Activated CD4-positive, CD25-positive, alpha-beta regulatory T cell treated with anti-CD3 and anti-CD28 coated beads, Interleukin-2, amount 50 U/mL, for 16 hours (primary cell): ENCODE data around the gene TMA16.
"Not testable (repeated sequence)": the region's sequence is repeated elsewhere in the genome, so short reads cannot be mapped to it uniquely, and the experiment has no call there.

Experiments
- DNase-seq: peaks from one replicate; pipeline ENCODE4 v3.0.0-alpha.2; 2020; ENCODE audit warnings: low read depth, low spot score

The TMA16 gene

DNA sequence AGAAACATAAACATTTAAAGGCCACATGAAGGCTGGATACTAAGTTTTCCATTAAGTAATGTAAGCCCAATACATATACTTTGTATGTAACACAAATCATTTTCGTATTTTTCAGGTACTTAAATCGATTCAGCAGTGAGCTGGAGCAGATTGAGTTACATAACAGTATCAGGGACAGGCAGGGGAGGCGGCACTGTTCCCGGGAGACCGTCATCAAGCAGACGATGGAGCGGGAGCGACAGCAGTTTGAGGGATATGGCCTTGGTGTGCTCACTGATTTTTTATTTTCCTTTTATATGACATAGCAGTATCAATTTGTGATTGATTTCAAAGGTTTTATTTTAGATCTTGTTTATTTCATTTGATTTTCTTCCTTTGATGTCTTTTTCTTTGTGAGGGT lies 20.7 kb downstream of the TMA16 start:
- no peak for DNase-seq

DNA sequence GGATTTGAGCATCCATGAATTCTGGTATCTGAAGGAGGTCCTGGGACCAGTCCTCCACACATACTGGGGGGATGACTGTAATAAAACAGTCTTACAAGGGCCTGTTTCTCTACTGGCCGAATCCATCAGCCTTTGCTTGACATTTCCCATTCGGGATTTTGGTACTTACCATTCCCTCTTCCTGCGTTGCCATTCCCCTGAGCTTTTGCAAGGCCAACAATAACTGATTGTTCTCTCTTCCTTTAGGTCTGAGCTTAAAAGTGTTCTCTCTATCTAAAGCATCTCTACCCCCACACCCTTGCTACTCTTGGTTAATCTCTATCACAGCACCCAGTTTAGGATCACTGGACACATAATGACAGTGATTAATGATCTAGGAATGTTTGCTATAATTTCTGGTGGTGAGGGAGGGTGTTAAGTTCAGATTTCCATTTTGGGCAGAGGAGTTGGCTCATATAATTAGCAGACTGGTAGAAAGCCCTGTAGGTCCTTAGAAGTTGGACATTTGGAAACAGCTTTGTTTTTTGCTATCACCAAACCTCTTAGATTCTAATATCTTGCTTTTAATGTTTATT lies 29.4 kb downstream of the TMA16 start:
- no peak for DNase-seq

DNA sequence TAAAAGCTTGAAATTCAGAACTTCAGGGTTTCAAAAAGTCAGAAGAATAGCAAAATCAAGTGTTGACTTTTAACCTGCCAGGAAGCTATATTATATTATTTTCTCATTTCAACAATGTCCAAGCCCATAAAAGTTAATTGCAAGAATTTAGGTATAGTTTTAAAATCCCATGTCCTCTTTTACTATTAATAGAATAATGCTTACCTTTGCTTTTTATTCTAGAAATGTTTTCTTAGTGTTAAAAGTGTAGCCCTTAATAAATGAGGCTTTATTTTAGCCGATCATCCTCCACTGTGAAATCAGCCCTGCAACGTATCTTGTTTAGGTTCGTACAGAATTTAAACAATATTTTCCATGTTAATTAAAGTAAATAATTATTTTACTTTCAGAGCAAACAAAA lies 31.5 kb downstream of the TMA16 start:
- DNase-seq: no peak

DNA sequence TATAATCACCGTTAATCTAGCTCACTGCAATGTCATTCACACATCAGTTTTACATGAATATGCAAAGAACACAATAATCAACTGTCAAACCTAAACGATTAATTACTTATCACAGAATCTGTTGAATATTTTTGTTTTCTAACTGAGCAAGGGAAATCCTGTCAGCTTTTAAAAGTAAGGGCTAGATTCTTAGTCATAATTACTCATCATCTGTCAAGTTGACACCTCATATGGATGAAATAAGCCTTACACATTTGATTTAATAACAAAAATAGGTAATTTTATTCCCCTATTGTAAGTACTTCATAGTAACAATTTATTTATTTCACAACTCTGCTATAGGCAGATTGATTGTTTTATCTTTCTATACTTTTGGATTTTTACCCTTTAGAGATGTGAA lies 32.7 kb downstream of the TMA16 start:
- no peak for DNase-seq

DNA sequence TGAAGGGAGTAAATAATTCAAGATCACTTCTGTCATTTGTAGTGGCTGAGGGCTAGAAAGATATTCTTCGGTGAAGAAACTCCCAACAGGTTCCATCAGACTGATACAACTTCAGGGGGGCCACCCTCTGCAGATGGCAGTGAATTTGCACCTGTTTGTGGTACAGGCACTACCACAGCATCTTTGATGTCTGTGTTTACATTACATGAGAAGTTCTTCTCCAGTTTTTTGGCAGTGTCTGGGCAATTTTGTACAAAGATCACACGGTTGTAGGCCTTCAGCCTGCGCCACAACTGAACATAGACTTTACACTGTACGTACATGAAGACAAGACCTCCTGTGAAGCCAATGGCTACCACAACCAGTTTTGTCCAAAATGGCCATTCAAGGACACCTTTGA lies 34.2 kb downstream of the TMA16 start:
- no peak for DNase-seq

DNA sequence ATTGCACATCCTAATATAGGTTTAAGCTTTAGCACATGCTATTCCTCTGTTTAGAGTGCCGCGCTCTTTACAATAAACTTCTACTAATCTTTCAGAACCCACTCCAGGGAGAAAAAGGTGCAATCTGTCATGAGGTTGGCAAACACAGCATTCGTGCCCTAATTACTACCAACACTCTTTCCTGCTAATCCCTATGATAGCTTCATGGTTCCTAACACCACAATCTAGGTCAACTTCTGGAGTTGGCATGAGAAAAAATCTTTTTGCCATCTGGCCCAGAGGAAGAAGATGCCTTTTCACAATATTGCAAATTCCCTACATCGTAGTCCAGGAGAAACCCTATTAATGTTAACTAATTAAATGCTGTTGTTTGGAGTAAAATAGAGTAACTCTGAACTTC lies 39.6 kb downstream of the TMA16 start:
- DNase-seq: no peak

DNA sequence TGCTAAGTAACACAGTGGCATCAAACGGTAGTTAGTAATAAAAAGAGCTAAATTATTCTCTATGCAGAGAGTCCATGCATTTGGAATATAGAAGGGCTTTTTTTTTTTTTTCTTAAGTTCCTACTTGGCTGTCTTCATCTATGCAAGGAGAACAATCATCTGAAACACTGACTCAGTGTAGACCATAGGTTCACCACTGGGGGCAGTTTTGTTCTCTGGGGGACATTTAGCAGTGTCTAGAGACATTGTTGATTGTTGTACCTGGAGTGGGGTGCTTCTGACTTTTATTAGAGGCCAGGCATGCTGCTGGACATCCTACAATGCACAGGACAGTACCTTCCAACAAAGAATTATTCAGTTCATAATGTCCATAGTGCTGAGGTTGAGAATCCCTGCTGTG lies 41.2 kb downstream of the TMA16 start:
- no peak for DNase-seq

DNA sequence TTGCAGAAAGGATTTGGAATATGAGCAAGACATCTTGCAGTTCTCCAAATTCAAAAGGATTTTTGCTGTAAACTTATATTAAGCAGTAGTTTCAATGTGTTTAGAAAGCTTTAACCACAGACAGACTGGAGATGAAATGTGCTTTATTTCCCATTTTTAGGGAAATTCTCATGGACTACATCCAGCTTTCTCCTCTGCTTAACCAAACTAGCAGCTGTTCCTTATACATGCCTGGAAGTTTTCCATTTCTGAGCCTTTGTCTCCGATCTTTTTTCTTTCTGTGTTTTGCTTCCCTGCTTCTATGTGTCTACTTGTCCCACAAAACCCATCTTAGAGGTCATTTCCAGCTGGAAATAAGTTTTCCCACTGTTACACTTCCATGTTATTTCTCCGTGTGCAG lies 41.6 kb downstream of the TMA16 start:
- DNase-seq: no peak

DNA sequence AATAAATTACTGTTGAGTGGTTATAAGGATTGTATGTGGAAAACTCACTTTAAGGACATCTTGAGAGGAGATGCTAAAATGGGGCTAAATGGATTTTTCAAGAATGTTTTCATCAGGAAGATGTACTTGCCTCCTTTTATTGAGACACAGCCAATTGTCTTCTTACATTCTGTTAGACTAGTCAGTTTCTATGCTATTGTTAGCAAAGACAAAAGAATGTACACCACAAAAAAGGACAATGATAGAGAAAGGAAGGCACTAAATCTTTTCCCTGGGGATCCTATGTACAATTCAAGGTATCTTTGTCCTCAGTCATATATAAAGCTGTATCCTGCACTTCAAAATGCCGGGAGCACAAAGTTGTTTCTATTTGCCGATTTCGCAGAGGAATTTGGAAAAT lies 42.6 kb downstream of the TMA16 start:
- no peak for DNase-seq

DNA sequence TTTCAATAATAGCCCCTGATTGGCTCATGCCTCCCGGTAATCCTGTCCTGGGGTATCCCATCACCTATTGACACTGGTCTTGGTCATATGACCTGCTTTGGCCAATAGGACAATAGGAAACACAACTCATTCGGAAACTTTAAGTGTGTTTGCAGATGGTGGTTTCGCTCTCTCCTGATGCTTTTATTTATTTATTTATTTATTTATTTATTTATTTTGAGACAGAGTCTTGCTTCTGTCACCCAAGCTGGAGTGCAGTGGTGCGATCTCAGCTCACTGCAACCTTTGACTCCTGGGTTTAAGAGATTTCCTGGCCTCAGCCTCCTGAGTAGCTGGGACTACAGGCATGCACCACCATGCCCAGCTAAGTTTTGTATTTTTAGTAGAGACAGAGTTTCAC lies 44.3 kb downstream of the TMA16 start:
- DNase-seq: not testable (repeated sequence)

DNA sequence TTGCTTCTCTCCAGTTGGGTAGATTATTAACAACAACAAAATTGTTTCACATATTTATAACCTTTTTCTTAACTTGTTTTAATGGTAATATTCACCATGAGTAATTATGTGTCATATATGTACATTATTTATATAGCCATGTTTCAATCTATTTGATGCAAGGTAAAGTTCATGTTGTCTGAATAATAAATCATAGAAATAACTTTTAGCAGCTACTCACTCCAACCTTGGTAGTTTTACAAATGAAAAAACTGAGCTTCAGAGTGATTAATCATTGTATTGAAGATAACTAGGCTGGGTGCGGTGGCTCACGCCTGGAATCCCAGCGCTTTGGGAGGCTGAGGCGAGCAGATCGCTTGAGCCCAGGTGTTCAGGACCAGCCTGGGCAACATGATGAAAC lies 46.0 kb downstream of the TMA16 start:
- no peak for DNase-seq

DNA sequence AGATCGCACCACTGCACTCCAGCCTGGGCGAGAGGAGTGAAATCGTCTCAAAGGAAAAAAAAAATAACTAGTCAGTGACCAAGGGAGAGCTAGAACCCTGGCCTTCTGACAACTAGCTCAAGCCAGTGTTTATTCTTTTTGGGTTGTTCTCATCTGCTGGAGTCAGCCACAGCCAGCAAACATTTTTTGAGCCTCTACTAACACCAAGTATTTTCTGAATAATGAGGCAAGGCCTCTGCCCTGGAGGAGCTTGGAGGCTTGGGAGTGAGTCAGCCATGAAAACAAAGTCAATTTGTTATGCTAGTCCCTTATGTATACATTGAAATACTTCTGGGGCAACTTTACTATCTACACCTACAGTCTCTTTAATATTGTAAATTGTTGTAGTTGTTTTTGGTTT lies 46.5 kb downstream of the TMA16 start:
- no peak for DNase-seq

DNA sequence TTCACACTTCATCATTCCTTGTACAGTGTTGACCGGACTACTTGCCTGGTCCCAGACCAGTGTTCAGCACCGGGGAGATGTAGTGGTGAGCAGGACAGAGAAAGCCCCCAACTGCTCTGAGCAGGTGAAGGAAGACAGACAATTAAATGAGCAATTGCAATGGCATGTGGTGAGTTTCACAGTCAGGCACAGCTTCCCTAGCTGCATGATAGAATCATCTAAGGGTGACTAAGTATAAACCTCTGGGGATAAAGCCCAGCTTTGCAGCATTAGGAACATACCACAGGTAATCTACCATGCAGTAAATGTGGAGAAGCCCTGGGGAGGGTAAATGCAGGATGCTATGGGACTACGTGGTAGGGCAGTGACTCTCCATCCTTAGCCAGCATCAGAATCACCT lies 47.8 kb downstream of the TMA16 start:
- DNase-seq: no peak

DNA sequence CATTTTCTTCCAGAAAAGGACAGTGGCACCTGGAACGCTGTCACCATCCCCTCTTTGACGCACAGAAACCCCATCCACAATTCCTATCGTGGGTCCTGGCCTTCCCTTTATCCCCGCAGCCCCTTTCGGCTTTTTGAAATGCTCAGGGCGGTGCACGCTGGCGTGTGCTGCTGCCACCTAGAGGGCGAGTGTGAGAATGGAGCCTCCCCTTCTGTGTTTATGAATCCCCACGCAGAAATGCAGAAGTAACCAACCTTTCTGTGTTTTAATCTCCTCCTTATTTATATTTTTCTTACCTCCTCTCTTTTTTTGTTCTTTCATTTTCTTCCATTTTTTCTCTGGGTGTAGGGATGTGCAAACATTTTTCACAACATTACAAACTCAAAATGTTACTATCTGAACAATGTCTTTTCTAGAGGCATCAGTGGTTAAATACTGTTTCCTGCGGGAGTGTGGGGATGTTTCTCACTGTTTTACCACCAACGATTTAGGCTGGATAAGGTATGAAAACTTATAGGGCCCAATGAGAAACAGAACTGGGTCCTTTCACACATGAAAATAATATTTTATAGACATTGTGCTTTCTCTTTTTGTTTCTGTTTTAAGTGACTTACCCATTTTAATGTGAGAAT lies 50.0 kb downstream of the TMA16 start:
- peak; percentile 27 for DNase-seq

DNA sequence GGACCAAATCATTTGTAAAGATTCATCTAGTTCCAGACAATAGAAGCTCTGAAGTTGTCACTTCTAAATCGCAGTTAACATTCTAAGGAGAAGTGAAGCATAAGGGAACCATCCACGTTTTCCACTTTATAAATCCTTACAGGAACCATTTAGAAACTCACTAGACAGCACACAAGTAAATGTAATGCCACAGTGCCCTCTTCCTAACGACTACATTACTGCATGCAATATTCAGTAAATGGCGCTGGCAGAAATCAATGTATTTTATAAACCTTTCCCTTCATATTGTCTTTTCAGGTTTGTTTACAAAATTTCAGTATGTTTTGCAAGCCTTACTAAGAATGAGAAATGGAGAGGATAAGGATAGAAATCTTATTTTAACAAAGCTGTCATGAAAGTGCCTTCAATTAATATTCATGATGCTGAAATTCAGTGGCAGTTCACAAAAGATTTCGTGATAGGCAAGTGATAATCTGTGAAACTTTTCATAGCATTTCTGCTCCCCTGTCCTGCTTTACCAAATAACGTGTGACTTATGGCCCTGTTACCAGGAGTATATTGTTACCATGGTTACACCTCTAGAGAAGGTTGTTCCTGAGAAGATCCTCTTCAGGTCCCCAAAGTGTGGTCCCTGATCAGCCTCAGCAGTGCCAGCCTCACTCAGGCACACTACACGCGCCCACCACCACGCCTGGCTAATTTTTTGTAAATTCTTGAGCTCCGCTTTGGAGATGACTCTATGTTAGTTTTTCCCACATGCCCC lies 54.2 kb downstream of the TMA16 start:
- no peak for DNase-seq

DNA sequence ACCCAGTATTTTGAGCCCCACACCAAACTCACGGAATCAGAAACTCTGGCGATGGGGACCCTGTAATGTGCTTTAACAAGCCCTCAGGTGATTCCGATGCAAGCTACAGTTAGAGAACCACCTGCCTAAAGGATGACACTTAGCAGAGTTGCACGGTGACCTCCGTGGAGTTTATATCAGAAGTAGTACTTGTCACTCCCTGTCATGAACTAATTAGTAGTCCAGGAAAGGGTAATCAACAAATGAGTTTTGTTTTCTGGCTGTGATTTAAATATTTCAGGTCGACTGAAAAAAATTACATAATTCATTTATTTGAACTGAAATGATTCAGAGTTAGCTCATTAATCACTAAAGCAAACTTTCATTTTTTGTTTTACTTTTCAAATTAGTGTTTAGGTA lies 56.4 kb downstream of the TMA16 start:
- no peak for DNase-seq

DNA sequence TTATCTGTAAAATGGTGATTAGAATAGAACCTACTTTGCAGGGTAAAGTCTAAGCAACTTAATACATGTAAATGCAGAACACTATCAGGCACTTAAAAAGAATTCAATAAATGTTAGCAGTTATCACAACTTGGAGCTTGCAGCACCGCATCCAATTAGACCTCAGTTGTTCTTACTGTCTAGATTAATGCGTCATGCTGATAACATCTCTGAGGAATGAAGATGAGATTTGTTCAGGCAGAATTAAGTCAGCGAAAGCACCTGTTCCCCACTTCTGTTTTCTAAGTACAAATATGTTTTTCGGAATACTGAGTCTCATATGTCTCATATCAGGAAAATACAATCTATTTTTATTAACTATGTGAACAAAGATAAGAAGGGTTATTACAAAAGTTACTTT lies 58.7 kb downstream of the TMA16 start:
- DNase-seq: no peak

DNA sequence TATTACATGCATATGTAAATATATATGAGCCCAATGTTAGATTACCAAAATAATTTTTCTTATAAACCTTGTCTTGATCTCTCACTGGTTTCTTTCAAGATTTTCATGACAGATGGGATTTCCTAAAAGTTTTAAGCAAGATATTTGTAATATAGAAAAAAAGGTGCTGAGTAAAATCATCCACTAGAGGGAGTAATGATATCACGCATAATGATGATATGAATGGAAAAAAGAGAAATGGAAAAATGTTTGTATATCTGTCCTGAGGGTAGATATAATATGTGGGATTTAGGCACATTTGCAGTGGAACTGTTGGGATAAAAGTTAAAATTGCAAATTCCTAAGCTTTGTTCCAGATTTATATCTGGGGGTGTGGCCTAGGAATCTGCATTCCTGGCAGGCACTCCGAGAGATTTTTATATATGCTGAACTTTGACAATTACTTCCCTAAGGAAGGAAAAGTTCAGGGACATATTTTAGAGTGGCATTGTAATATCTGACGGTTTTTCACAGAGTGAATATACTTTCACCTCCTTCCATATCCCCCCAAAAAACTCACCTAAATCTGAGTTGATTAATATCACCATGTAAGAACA lies 60.5 kb downstream of the TMA16 start:
- DNase-seq: no peak

DNA sequence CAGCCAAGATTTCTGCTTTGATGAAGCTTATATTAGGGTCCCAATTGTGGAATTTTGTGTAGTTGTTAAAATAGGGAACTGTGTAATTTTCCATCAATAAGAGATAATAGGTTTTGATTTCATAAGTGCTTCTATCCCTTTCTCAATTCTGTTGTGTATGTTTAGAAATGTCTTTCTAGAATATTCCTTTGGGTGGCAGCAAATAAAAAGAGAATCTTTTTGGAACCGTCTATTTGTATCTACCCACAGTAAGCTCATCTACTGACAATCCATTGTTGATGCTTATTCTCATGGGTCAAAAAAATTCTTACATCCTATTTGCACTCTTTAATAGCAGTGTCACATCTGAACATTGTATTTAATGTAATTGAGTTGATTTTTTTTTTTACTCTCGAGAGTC lies 61.7 kb downstream of the TMA16 start:
- DNase-seq: no peak

DNA sequence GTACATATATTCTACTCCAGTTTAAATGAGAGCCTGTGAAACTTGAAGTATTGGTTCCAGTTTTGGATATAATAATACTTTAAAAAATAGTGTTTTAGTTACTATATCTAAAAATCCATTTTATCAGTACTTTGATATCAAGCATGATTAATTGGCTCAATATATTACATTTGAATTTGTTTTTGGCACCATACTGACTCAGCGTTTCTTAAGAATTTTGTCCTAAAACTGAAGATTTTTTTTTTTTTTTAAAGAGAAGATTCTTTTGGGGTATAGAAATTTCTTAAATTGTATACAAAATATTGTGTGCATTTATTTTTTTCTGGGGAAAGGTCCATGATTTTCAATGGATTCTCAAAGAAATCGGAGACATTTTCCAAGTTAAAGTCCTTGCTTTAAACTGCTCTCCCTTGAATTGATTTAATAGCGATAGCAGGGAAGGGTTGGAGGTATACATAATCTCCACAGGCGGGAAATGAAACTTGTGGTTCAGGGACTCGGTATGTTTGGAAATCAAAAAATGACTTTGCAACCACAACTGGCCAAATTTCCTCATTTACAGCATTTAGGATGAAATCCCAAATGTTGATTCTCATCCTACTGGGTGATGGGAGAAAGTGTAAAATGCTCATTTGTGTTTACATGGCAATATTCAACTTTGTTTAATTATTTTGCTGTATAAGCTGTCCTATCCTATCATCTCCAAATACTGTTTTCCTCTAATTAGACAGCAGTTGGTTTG lies 62.3 kb downstream of the TMA16 start:
- DNase-seq: no peak

DNA sequence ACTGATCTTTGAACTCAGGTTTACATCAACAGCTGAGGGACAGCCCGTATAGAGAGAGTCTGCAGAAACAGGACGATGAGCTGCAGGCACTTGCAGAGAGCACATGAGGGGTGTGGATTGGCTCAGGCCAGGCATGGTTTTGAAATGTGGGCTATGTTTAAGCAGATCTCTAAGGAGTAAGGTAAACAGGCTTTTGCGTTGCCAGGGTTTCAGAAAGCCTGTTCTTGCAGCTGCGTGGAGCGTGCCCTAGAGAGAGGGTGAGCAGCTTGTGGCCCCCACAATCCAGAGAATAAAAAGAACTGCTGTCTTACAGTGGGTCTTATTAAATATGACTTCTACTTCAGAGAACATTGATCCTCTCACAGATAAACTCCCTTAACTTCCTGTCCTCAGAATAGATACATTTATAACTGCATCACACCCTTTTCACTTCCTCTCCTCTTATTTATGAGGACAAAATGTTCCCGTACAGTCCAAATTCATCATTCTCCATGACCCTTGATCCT lies 64.1 kb downstream of the TMA16 start:
- DNase-seq: no peak

DNA sequence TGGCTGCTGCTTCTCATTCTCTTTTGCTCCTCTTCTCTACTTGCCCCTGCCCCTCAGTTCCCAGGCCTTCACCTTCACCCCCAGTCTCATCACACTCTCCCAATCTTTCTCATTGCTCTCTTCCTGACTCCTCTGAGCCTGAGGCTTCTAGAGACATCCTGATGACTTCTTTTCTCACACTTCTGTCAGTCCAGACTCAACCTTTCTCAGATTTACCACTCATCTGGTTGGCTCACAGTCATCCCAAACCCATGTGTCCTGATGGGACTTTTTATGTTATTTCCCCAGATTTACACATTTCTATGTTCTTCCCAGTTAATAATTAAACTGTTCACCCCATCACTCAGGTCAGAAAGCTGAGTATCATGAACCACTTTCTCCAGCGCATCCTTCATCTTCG lies 68.0 kb downstream of the TMA16 start:
- DNase-seq: no peak
